HG03460 (cell line): ENCODE data around the gene LDLRAD4.

ENCODE experiments used
- ATAC-seq: cut with Tn5 transposase; IDR thresholded peaks from one replicate; pipeline ENCODE4 v1.9.1; 2021; ENCODE audit not compliant: unreplicated experiment

LDLRAD4 gene

DNA sequence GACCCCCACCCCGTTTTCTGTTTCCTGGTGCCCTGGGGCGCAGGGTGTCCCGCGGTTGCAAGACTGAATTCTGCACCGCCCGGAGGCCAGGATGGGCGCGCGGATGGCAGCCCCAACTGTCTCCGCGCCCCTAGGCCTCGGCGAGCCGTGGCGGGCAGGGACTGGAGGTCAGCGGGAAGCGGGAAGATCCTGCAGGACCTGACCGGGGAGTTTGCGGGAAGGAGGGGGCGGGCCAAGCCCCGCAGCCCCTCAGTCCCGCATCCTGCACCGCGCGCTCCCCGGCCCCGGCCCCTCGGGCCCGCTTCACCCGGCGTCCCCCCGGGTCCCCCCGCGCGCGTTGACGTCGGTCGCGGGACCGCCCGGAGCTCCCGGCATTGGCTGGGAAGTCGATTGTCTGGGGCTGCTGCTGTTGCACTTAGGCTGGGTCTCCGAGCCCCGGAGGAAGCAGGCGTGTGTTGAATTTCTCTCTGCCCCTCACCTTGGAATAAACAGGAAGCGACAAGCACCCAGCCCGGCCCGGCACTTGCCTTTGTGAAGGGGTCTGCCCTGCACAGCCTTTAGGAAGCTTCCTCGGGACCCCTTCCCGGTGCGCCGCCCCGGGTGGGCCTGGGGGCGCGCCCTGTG is at the start of gene LDLRAD4:
LDLRAD4 (plus strand) TSS at position 393 of the 624 bp plus-strand sequence.
- ATAC-seq = no peak

DNA sequence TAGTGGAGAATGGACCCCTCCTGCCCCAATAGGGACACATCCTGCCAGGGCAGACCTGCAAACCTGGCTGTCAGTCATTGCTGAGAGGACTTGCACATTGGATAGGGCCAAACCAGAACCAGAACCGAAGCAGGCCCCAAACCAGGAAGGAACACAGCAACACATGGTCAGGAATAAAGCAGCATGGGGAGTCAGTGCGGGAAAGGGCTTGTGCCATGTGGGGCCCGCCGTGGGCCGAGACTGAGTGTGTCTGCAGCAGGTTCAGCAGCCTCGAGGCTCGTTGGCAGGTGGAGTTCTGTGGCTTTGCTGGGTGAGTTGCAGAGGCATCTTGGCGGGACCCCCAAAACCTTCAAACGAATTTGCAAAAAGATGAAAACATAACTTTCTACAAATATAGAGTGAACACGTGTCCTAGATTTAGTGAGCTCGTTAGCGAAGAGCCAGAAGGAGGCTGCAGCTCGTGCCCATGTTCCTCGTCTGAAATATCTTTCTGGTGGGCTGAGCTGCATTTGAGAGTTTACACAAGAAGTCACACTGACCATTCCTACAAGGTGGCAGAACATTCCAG is 44.9 kb upstream of the LDLRAD4 start:
- ATAC-seq = no peak

DNA sequence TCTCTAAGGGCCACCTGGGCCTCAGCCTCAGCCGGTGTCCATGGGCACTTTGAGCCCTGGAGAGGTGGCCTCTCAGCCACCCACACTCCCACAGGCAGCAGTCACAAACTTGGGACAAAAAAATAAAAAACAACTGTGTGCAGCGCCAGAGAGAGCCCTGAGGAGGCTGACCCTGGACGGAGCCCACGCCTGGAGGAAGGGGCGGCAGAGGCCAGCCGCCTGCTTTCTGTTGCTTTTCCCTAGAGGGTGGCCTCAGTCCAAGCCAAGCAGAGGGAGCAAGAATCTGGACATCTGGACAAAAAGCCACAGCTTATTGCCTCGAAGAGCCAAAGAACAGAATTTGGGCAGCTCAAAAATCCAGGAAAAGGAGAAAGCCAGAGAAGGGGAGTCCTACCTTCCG is 43.3 kb upstream of the LDLRAD4 start:
- ATAC-seq = no peak

DNA sequence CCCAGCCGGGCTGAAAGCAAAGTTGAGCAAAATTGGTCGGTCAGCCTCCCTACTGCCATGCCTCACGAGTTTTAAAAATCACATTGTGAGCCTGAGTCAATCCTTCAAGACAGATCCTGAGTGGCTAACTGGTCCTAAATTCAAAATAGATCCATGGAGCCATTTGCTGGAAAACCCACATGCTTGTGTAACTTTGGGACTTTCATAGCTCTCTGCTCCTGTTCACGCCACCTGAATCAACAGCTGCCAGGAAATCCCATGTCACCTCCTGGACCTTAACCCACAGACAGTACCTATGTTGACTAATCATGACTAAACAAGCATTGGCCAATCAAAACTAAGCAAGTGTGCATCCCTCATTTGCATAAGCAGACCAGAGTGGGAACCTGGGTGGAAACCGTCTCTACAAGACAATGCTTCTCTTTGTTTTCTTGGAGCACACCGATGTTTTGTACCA is 42.8 kb upstream of the LDLRAD4 start:
- ATAC-seq = no peak

DNA sequence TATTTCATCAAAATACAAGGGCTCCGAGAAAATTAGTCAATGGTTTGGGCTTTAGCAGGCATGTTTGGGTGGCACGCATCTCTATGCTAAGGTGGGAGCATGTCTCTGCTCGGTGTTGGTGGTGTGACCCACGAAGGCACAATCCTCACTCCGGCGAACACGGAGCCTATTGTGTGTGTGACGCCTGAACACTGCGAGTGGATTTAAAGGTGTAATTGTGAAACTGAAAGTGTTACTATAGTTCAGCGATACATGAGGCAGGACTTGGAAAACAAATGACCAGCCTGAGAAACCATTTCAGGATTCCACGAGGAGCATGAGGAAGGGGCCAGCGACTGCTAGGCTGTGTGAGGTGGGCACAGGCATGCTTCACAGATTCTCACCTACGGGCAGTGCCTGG is 41.7 kb upstream of the LDLRAD4 start:
- no peak for ATAC-seq

DNA sequence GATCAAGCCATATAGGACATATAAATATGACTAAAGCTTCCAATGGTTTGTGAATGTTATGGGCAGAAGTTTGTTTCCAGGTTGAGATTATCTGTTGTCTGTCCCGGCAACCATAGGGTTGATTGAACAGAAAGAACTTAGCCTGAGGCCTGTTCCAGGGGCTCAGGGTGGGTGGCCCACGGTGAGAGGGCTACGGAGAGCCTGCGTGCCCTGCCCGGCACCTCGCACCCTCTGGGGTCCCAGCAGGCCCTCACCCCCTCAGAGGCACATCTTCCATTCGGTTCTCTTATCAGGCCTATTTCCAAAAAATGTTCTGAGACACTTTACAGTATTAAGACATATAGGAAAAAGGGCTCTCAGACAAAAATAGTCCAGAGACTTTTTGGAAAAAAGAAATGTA is 40.4 kb upstream of the LDLRAD4 start:
- no peak for ATAC-seq

DNA sequence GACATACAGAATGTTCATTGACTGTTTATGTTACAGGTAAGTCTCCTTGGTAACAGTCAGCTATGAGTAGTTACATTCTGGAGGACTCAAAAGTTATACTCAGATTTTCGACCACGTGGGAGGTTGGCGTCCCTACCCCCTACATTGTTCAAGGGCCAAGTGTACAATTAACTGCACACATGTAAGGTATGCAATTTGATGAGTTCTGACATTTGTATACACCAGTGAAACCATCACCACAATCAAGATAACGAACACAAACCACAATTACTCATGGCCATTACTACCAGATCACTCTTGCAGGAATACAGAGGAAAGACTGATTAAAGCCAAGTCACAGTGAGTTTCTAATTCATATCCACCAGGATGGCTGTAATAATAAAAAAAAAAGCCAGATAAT is 39.6 kb upstream of the LDLRAD4 start:
- ATAC-seq = no peak

DNA sequence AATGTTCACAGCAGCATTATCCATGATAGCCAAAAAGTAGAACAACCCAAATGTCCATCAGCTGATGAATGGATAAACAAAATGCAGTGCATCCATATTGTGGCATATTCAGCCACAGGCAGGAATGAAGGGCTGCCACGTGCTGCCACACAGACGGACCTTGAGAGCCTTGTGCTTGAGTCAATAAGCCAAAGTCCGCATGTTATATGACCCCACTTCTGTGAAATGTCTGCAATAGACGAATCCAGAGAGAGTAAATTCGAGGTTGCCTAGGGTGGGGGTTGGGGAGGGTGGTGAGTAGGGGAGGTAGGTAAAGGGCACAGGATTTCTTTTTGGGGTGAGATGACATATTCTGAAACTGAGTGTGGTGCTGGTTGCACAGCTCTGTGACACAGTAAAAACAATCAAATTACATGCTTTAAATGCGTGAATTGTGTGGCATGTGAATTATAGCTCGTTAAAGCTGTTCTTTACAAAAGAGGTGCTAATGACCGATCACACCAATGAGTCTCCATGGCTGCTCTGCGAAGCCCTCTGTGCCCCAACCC is 38.9 kb upstream of the LDLRAD4 start:
- ATAC-seq = no peak

DNA sequence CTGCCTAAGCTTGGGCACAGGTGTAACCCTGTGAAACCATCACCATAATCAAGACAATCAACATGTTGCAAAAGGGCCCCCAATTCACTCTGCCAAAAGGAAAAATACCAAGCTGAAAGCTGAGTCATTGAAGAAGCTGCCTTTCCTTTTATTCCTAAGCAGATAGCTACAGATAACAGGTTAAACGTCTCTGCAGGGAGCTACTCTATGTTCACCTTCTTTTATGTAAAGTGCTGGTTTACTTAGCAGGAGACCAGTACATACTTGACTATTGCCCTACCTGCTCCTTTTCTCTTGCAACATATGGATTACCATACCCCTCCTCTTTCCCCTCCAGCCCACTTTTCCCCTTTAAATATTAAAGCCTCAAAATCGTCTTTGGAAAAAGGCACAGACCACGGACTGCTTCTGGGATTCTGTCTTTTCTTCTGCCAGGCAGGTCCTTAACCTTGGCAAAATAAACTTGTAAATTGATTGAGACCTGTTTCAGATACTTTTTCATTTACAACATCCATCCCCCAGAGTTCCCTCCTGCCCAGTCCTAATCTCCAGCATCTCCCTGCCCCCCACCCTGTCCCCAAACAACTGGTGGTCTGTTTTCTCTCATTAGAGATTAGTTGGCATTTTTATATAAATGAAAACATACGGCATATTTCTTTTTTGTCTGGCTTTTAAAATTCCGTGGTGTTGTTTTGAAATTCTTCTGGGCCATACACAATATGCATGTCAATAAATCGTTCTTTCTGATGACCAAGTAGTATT is 37.8 kb upstream of the LDLRAD4 start:
- ATAC-seq = no peak

DNA sequence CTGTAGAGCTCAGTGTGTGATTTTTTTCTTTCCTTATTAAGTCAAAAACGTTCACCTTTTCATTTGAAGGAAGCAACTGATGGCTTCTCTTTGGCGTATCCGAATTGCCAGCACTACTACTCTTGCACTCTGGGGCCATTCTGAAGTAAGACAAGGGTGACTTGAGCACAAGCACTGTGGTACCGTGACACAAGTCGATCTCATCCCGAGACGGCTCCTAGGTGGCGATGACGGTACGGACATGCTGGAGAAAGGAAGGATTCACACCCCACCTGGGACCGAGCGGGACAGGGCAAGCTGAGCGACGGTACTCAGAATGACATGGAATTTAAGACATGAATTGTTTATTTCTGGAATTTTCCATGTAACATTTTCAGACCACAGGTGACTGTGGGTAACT is 36.8 kb upstream of the LDLRAD4 start:
- no peak for ATAC-seq

DNA sequence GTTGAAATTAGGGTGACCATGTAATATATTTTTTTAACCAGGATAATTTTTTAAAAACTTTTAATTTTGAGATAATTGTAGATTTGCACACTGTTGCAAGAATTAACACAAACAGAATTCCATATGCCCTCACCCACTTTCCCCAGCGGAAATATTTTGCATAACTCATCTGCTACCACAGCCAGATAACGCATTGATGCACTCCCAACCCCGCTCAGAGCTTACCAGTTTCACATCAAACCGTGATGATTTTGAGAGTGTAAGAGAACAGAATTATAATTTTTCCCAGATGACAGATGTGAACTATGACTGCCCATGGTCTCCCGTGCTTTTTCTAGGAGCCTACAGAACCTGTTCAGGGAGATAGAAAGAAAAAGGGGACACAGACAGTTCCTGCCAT is 35.2 kb upstream of the LDLRAD4 start:
- no peak for ATAC-seq

DNA sequence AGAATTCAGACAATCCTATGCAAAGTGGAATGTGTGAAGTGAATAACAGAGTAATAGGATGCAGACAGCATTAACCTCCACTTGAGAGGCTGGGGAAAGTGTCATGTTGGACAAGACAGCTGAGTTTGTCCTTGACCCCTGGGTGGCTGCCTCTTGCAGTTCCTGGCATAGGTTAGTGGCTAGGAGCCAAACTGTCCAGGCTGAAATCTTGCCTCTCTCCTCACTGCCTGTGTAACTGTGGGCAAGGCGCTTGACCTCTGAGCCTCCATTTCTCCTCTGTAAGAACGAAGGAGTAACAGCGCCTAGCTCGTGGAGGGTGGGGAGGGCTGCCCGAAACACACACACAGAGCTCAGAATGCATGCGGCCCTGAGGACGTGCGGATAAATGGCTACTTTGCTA is 34.8 kb upstream of the LDLRAD4 start:
- ATAC-seq = no peak

DNA sequence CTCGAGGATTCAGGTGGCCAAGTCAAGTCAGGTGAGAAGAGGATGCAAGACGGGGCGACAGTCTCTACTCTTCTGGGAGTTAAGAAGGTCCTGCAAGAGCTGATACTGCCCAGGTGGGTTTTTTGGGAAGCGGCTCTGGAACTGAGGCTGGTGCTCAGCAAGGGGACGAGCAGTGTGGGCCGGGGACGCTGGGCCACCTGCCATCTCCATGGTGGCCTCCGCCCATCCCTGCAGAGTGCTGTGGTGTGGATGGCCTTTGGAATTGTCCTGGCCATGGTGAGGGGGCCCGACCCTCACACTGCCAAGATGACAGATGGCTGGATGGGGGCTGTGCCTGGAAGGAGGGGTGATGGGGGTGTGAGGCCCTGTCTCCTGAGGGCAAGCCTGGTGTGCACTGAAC is 34.2 kb upstream of the LDLRAD4 start:
- no peak for ATAC-seq

DNA sequence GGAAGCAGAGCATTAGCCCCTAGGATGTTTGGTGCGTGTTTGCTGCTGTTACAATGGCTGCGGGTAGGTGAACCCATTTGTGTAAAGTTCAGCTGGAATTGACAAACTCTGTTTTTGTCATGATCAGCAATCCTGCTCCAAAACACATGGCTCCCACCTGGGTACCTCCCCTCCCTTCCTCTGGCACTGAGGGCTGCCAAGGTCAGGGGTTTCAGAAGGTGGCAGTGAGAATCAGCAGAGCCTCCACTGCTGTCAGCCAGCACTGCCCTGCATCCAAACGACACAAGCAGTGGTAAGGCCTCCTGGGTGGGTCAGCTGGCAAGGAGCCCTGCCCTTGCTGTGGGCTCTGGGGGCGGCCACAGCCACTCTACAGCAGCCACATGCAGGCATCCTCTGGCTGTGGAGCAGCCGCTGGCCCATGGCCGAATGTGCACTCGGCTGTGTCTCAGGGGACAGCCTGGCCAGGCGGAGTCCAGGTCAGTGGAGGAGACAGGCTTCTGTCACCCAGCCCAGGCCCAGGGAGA is 32.8 kb upstream of the LDLRAD4 start:
- ATAC-seq = no peak

DNA sequence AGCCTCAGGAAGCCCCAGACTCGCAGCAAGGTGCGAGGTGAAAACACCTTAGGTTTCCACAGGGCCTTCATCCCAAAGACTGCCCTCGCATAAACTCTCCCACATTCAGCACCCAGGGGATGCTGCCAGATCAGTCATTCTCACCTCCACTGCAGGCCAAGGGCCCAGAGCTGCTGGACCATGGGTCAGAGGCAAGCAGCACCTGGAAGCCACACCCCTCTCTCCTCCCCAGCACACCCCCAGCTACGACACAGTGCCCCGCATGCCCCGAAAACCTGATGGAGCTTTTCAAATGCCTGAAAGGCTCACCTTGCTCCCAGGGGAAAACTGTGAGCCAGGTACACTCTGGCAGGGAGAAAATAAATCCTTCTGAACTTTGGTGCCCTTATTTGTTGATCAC is 31.9 kb upstream of the LDLRAD4 start:
- ATAC-seq = no peak

DNA sequence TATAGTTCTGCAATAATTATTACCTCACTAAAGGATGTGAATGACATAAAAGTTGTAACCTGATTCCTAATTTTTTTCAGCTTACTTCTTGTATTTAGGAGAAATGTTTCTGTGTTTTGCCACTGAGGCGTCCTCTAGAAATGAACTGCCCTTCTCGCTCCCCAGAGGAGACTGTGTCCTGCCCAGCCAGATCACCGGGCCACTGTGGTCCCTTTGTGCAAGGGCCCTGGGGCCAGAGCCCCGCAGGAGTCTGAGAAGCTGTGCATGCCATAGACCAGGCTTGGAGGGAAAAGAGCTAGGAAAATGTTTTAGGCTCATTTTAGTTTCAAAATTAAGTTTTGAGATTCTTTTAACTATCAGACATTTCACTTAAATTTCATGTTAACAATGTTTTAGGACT is 31.1 kb upstream of the LDLRAD4 start:
- no peak for ATAC-seq

DNA sequence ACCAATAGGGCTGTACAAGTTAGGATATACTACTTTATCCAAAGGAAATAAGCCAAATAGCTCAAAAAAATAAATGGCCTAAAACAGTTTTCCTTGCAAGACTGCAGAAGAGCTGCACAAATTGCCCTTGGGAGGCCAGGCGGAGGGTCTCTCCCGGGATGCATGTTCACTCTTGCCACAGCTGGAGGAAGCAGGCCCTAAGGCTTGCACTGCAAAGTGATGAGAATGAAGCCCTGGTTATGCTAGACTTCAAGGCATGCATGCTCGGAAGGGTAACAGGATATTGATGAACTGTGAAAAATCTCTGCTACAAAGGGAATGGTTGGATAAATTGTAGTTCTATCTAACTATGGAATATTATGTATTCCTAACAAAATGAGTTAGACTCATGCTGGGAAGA is 27.5 kb upstream of the LDLRAD4 start:
- no peak for ATAC-seq

DNA sequence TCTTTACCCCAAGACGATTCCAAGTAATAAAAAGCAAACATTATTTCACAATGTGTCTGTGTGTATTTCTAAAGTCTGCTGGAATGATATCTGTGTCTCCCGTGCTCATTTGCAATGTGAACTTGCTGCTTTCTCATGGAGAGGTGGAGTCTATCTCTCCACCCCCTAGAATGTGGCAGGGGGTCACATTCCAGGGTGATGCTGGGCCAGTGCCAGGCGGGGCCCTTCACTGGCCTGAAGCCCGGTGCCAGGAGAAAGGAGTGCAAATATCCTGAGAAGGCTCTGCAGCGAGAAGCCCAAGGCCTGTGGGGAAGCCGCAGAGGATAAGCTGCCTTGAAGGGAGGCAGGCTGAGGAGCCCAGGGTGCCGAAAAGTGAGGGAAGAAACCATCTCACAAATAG is 26.8 kb upstream of the LDLRAD4 start:
- ATAC-seq = no peak

DNA sequence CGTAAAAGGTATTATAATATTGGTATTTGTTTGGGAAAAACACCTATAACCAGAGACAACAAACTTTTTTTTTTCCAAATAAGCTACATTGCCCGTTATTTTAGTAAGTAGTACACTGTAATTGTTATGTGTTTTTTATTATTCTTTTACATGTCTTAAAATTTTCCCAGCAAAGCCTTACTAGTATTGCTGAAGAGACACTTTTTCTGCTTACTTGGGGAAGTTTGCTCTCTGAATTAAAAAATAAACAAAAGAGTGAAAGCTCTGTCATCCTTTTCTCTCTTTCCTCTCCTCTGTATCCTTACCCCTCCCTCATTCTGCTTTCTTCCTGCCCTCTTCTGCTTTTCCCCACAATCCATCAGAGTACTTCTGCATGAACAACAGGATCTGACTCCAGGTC is 25.6 kb upstream of the LDLRAD4 start:
- ATAC-seq = no peak

DNA sequence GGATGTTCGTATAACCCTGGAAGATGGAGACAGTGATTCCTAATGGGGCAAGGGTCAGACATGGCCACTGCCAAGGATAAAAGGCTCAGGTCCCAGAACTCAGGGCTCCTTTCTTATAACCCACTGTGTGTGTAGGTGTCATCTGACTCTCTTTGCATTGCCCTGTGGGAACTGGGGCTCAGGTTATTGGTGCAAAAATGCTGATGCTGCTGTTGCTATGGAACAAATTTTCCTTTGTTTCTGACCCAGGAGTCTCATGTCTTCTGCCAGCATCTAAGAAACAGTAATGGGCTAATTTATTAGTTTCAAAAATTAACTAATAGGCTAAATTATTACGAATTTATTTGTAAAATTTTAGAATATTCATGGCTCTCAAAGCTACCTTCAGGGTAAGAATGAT is 24.3 kb upstream of the LDLRAD4 start:
- ATAC-seq = no peak

DNA sequence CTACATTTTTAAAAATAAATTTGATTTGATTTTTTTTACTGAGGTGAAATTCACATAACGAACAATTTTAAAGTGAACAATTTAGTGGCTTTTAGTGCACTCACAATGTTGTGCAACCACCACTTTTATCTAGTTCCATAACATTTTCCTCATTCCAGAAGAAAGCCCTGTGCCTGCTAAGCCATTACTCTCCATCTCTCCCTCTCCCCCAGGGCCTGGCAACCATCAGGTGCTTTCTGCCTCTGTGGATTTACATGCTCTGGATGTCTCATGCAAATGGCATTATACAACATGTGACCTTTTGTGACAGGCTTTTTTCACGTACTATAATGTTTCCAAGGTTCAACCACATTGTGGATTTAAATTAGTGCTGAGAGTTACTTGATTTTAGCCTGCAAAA is 19.9 kb upstream of the LDLRAD4 start:
- no peak for ATAC-seq

DNA sequence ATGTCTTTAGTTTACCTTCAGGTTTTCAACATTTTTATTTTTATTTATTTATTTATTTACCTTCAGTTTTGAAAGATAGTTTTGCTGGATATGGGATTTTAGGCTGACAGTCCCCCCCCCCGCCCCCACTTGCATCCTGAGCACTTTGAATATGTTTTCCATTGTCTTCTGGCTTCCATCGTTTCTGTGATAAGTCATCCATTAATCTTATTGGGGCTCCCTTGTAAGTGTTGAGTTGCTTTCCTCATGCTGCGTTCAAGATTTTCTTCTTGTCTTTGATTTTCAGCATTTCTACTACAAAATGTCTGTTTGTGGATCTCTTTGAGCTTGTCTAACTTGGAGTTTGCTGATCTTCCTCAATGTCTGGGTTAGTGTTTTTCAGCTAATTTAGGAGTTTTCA is 19.4 kb upstream of the LDLRAD4 start:
- ATAC-seq = no peak
